Measurements from ENCODE around the gene FBXO28. TPM values are rescaled to one million over a fixed set of nuclear protein-coding genes. Genes with fewer than 3 reads are reported as not detected.
"Not testable (repeated sequence)": the region's sequence is repeated elsewhere in the genome, so short reads cannot be mapped to it uniquely, and the experiment has no call there.

Gene FBXO28
- total RNA-seq, 4 donors from 2014 or later: 7.0 to 31.0 (median 26.4) TPM

- Histone ChIP-seq H3K27ac (no peak overlapping the region), H3K9me3 (no peaks in the 10 kb centered on the region), H3K4me1 (peaks cover 0 to 35% (median 6%) of the 10 kb centered on the region in 4 donors), H3K4me3 (no peak overlapping the region), H3K27me3 (peaks cover 5% of the 10 kb centered on the region), H3K36me3 (no peaks in the 10 kb centered on the region)
- in situ Hi-C loops (cut with MboI; ENCODE audit: low pct_ligation_motif_present in 1 of 4, low pct_unique_long_range_greater_than_20kb in 1 of 4, low sequenced_read_pairs in 3 of 4) (no loop called here), intact Hi-C loops (cut with DNase I; ENCODE audit: low total_unique reads) (no loop called here)
- no peak for DNase-seq
- WGBS, 2 donors (ENCODE audit: low coverage in 1 of 2): 61 to 77% methylated on average over 2 of the region's 2 CpGs
- TF ChIP-seq POLR2AphosphoS5 (IDR thresholded peaks at IDR 0.05) (no peak), CTCF (IDR thresholded peaks at IDR 0.05) (no peak), EP300 (IDR thresholded peaks at IDR 0.05; ENCODE audit: low read depth) (no peak), POLR2A (IDR thresholded peaks at IDR 0.05) (no peak)
Measured at GRCh38 chr1:224070521-224070920, 43.4 kb upstream of the FBXO28 start.

GRCh38 chr1:224076407-224076806 lies 37.5 kb upstream of the FBXO28 start:
- no peak for TF ChIP-seq POLR2AphosphoS5 (IDR thresholded peaks at IDR 0.05)
- Histone ChIP-seq H3K36me3 (no peaks in the 10 kb centered on the region), H3K9me3 (no peaks in the 10 kb centered on the region), H3K27ac (no peak overlapping the region), H3K27me3 (peaks cover 5% of the 10 kb centered on the region), H3K4me1 (no peaks in the 10 kb centered on the region), H3K4me3 (no peak overlapping the region)
- in situ Hi-C loops (cut with MboI; ENCODE audit: low pct_ligation_motif_present in 1 of 4, low pct_unique_long_range_greater_than_20kb in 1 of 4, low sequenced_read_pairs in 3 of 4) (no loop called here), intact Hi-C loops (cut with DNase I; ENCODE audit: low total_unique reads) (no loop called here)
- no peak for DNase-seq
- WGBS, 2 donors (ENCODE audit: low coverage in 1 of 2): 74 to 91% methylated on average over 3 of the region's 3 CpGs

GRCh38 chr1:224079644-224080043 lies 34.3 kb upstream of the FBXO28 start:
- in situ Hi-C loops (cut with MboI; ENCODE audit: low pct_ligation_motif_present in 1 of 4, low pct_unique_long_range_greater_than_20kb in 1 of 4, low sequenced_read_pairs in 3 of 4): not testable (repeated sequence)

GRCh38 chr1:224080115-224080774 lies 33.7 kb upstream of the FBXO28 start:
- Histone ChIP-seq H3K36me3 (no peaks in the 10 kb centered on the region), H3K9me3 (no peaks in the 10 kb centered on the region), H3K27me3 (no peaks in the 10 kb centered on the region), H3K4me3 (no peak overlapping the region), H3K27ac (no peak overlapping the region), H3K4me1 (no peaks in the 10 kb centered on the region)
- no peak for DNase-seq
- WGBS, 2 donors (ENCODE audit: low coverage in 1 of 2): 77 to 84% methylated on average over 7 to 9 of the region's 9 CpGs
- in situ Hi-C loops (cut with MboI; ENCODE audit: low pct_ligation_motif_present in 1 of 4, low pct_unique_long_range_greater_than_20kb in 1 of 4, low sequenced_read_pairs in 3 of 4): no loop called here
- intact Hi-C loops (cut with DNase I; ENCODE audit: low total_unique reads): no loop called here
- TF ChIP-seq POLR2AphosphoS5 (IDR thresholded peaks at IDR 0.05) (no peak), CTCF (IDR thresholded peaks at IDR 0.05) (no peak)

More at GRCh38 chr1:224079644-224080043, 34.3 kb upstream of the FBXO28 start:
- DNase-seq; H3K27ac ChIP-seq; H3K36me3 ChIP-seq; H3K9me3 ChIP-seq; intact Hi-C loops (cut with DNase I; ENCODE audit: low total_unique reads); H3K27me3 ChIP-seq; H3K4me1 ChIP-seq; H3K4me3 ChIP-seq: not testable (repeated sequence)
- WGBS, 2 donors (ENCODE audit: low coverage in 1 of 2): 20 to 55% methylated on average over 4 to 9 of the region's 9 CpGs

GRCh38 chr1:224081604-224082003 lies 32.3 kb upstream of the FBXO28 start:
- in situ Hi-C loops (cut with MboI; ENCODE audit: low pct_ligation_motif_present in 1 of 4, low pct_unique_long_range_greater_than_20kb in 1 of 4, low sequenced_read_pairs in 3 of 4): no loop called here
- WGBS, 2 donors (ENCODE audit: low coverage in 1 of 2): 96% methylated on average over 2 of the region's 2 CpGs; no CpG with 5 or more reads in 1 of the 2 donors
- DNase-seq: no peak

More at GRCh38 chr1:224081604-224082003, 32.3 kb upstream of the FBXO28 start:
- H3K36me3 ChIP-seq: no peaks in the 10 kb centered on the region
- intact Hi-C loops (cut with DNase I; ENCODE audit: low total_unique reads): no loop called here
- H3K9me3 ChIP-seq: no peaks in the 10 kb centered on the region
- peaks cover 0 to 10% (median 4%) of the 10 kb centered on the region in 4 donors for H3K4me1 ChIP-seq
- TF ChIP-seq EP300 (IDR thresholded peaks at IDR 0.05; ENCODE audit: low read depth) (no peak), POLR2A (IDR thresholded peaks at IDR 0.05) (no peak), CTCF (IDR thresholded peaks at IDR 0.05) (no peak), POLR2AphosphoS5 (IDR thresholded peaks at IDR 0.05) (no peak)
- H3K27ac ChIP-seq: no peak overlapping the region
- H3K4me3 ChIP-seq: no peak overlapping the region
- H3K27me3 ChIP-seq: no peaks in the 10 kb centered on the region

Measured in transverse colon (tissue), 4 donors.